Measurements from ENCODE around the gene ZMPSTE24.

The ZMPSTE24 gene

DNA sequence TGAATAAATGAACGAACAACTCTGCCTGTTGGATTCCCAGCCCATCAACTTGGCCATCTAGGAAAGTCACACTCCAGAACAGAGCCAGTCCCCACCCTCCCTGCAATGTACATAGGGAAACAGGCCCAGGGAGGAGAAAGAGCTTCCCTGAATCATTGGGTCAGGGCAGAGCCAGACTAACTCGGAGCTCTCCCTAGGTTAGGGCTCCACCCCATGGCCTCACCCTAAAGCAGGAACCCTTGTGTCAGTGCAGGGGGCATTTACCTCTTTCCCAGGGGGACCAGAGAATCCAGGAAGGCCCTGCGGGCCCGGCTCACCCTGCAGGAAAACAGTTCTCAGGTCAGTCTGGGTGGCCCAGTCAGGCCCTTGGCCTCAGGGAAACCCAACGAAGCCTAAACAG is 47.4 kb downstream of the ZMPSTE24 start:
- DNase-seq: no peak

DNA sequence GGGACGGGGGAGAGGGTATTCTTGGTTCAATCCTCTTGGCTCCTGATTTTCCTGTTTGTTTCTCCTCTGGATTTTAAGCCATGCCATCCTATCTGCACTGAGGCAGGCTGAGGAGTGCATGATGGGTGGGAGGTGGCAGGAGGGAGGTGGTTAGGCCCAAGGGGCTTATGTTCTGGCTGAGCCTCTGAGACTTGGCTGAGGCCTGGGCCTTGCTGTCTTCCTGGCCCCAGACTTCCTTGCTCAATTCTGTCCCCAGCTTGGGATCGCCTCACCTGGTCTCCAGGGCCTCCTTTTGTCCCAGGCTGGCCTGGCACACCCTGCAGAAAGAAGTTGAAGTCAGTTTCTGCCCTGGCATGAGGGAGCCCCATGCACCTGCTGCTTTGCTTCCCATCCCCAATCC is 47.8 kb downstream of the ZMPSTE24 start:
- DNase-seq: no peak

DNA sequence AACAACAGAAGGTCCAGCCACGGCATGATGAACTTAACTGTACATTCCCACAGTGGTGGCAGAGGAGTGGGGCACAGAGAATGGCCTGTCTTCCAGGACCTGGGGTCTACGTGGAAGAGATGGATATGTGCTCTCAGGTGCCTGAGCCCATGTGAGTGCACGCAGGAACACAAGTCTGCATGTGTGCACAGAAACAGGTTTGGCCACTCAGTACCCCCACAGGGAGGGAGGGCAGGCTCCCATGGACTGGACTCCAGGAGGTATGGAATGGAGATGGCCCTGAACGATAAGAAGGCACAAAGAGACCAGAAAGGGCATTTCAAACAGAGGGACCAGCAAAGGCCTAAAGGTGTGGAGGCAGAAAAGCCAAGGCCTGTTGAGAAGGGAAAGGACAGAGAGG is 48.3 kb downstream of the ZMPSTE24 start:
- DNase-seq: no peak

DNA sequence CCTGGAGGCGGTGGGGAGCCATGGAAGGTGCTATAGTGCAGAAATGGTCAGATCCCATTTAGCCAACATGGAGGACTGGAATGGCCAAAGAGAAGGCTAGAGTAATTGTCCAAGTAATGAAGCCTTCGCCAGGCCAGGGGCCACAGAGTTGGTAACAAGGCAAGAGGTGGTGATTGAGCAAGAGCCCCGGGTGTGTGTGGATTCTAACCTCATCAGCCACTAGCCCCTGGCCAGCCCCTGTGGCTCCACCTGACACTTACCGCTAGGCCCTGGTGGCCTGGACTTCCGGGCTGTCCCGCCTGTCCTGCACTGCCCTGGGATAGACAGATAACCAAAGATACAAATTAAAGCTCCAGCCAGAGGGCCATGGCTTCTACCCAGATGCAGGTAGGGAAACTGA is 49.1 kb downstream of the ZMPSTE24 start:
- no peak for DNase-seq

DNA sequence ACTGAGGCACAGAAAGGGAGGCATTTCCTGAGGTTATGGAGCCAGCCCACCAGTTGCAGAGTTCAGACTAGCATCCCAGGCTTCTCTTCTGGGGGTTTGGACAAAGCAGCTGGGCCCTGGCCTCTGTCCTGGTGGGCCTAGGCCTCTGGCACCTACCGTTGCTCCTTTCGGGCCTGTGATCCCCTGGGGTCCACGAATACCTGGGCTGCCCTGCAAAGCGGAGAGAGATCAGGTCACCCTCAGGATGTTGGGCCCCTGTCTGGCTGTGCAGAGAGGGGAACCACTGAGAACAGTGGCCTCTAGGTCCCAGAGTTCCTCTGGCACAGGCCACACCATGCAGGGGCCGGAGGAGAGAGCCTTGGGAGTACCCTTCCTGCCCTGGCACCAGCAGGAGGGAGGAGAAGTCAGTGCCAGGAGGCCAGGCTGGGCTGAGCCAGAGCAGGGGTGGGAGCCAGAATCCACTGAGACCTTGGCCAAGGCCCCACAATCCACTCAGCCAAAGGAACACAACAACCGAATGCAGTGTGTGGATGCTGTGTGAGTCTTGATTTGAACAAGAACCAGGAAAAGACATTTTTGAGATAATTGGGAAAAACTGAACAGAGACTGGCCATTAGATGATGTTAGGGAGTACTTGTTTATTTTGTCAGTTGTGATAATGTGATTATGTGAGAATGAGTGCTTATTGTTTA is 50.1 kb downstream of the ZMPSTE24 start:
- no peak for DNase-seq

DNA sequence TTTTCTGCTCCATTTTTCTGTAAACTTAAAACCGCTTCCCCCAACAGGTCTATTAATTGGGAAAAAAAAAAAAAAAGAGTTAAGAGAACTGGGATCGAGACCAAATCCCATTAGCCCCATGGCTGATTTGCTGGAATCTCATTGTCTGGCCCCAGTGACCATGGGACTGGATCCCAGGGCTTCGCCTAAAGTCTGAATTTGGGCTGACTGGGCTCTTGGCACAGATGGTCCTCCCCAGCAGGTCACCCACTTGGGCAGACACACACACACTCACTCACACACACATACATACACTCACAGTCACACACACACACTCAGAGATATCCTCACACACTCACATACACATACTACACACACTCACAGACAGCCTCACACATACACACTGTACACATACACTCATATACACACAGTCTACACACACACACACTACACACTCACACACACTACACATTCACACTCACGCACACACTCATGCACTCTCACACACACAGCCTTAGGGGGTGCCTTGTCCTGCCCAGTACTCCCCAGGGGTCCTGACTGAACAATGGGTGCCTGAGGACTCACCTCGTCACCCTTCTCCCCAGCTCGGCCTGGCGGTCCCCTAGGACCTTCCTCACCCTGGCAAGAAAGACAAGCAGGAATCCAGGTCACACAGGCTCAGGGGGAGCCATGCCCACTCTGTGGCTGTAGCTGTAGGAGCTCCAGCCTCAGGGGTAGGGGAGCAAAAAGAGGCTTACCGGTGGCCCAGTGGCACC is 51.5 kb downstream of the ZMPSTE24 start:
- DNase-seq: no peak

DNA sequence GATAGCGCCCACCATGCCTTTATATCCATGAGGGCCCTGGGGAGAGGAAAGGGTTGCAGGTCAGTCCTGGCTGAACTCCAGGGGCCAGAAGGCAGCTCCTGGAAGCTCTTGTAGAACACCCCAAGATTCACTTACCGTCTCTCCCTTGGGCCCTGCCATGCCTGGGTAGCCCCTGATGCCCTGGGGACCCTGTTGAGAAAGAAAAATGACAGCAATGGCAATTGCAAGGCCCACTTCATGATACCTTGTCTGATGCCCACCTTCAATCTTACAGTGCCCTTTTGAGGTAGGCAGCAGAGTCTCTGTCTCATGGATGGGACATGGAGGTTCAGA is 52.1 kb downstream of the ZMPSTE24 start:
- DNase-seq: no peak

DNA sequence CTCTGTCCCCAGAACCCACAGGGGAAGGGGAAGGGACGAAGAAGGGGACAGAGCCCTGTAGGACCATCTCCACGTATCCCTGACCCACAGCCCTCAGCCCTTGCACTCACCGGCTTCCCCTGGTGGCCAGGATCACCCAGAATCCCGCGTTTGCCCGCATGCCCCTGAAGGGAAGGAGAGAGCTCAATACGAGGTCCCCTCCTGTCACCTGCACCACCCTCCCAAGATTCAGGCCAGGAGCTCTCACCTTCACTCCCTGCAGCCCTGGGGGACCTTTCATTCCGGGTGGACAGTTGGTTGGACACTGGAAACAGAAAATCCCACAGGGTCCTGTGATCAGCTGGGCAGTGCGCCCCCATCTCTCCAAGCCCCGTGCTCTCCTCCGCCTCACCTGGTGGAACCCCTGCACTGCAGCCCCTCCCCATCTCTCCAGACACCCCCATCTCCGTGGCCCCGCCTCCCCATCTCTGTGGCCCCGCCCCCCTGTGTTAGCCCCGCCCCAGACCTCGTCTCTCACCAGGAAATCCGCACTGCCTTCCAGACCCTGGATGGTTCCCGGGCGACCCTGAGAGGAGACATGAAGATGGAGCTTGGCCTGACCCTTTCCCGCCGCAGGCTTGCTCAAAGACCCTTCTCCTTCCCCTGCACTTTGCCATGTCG is 53.1 kb downstream of the ZMPSTE24 start:
- DNase-seq: no peak

DNA sequence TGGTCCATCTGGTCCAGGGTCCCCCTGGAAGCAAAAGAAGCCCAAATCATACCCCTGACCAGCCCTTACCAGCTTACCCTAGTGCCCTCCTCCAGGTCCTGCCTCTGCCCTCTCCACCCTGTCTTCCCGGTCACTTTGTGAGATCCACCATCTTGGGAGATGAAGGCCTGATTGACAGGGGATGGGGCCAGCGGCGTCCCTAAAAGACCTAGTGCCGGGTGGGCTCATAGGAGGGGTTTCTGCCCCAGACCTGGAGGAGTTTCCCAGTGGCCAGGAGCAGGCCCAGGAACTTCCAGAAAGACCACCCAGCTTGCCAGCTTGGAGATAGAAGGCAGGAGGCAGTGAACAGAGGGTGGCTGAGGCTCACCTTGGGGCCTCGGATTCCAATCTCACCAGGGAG is 53.7 kb downstream of the ZMPSTE24 start:
- no peak for DNase-seq

DNA sequence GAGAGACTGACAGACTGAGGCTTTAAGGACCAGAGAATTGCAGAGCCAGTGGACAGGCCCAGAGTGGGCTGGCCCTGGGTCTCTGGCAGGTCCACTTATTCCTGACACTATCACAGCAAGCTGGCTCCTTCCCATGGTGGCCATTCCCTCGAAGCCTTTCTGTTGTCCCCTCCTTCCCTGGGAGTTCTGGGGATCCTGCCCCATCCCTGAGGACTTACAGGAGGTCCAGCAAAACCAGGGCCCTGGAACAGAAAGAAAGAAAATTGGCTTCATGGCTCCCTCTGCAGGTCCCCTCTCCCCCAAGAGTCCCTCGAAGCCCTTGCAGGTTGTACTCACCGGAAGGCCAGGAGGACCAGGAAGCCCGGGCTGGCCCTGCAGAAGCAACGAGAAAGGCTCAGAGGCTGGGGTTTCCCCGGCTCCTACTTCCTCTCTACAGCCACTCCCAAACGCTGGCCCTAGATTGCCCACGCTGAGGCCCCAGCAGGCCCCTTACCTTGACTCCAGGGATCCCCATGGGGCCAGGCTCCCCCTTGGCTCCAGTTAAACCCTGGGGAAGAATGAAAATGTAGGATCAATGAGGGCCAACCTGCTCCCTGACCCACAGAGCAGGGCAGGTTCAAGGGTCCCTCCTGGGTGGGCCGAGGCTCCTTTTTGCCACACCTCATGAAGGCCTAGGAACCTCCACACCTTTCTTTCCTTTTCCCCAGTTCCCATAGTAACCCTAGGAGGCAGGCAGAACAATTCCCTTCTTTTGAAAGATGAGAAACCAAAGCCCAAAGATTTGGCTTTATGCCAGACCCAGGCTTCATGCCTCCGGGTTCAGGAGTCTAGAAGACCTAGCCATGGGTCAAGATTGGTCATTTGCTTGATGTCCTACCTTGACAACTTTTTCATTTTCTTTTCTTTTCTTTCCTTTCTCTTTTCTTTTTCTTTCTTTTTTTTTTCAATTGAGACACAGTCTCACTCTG is 54.5 kb downstream of the ZMPSTE24 start:
- DNase-seq: peak; percentile 33

DNA sequence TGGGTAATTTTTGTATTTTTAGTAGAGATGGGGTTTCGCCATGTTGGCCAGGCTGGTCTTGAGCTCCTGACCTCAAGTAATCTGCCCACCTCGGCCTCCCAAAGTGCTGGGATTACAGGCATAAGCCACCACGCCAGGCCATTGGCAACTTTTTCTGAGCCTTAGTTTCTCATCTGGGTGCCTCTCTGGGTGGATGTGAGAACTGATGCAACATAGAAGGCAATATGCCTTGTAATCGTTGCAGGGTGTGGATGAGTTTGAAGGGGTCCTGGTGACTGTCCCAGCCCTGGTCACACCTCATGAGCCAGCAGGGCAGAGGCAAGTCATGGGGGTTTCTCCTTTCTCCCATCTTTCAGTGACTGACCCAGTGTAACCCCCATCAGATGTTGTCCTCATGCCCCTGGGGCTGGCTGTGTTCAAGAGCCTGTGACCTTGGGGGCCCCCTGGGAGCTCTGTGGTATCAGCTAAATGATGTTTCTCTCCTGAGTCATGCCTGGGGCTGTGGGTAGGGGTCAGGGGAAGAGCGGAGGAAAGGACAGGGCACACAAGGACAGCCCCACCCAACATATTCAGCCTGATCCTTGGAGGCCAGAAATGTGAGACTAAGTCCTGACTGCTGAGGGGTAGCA is 55.4 kb downstream of the ZMPSTE24 start:
- no peak for DNase-seq

DNA sequence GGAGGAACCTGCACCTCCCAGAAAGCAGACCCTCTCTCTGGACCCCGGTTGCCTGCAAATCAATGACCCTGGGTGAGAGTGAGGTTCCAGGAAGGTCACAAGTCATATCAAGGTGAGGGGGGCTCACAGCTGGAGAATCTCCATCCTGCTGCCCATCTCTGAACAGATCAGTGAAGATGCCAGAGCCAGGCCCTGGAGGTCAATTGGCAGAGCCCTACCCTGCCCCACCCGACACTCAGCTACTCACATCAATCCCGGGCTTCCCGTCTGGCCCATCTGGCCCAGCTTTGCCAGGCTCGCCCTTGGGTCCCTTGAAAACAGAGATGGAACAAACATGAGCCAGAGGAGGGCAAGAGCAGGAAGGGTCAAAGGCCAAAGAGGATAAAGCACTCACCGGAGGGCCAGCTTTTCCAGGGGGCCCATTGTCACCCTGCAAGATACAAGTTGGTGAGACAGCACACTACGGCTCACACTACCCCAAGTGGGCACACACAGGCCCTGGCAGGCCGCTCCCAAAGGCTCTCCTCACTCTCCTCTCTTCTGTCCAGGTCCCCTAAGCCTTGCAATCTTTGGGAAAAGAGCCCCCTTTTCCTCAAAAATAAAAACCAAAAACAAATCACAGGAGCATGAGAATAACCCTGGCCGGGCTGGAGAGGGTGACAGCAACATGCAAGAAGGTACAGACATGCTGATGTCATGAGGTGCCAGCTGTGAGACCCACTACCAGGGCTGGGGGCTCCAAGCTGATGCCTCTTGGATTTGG is 56.1 kb downstream of the ZMPSTE24 start:
- DNase-seq: no peak

DNA sequence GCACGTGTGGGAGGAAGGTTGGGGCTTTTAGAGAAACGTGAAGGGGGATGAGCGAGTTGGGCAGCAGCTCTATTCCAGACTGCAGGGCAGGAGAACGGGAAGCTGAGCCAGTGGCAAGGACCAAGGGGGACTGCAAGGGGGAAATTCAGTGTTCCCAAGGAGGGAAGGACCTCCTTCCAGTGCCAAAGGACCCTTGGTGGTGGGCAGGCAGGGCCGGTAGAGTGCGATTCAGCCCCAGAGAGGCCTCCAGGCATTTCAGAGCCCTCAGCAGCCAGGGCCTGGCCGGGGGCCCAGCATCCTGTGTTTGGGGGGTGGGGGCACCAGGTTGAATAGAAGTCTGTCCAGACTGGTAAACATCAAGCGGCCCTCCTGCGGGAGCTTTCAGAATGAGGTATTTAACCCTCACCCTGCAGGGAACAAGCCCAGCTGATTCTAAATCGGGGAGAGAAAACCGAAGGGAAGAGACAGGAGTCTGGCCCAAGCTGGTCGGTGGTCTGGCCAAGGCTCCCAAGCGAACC is 56.7 kb downstream of the ZMPSTE24 start:
- no peak for DNase-seq

DNA sequence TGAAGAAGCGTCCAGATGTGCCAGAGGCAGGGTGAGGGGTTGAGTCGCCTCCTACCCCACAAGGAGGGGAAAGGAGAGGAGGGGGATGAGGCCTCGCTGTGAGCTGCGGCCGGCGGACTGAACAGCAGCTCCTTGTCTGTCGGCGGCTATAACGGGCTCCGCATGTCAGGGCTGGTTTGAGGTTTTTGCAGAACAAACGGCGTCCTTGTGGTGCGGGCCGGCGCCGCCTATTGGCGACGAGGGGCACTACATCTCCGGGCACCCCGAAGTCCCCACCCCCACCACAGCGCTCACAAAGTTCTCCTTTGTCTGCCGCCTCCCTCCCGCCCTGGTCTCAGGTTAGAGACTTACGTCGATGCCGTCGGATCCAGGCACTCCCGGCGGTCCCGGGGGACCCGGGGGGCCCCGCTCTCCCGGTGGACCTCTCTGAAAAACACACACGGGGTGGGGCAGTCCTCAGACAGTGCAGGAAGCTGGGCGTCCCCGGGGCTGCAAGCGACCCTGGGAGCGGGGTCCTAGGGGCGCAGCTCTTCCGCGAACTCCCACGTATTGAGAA is 57.3 kb downstream of the ZMPSTE24 start:
- DNase-seq: peak; percentile 83

DNA sequence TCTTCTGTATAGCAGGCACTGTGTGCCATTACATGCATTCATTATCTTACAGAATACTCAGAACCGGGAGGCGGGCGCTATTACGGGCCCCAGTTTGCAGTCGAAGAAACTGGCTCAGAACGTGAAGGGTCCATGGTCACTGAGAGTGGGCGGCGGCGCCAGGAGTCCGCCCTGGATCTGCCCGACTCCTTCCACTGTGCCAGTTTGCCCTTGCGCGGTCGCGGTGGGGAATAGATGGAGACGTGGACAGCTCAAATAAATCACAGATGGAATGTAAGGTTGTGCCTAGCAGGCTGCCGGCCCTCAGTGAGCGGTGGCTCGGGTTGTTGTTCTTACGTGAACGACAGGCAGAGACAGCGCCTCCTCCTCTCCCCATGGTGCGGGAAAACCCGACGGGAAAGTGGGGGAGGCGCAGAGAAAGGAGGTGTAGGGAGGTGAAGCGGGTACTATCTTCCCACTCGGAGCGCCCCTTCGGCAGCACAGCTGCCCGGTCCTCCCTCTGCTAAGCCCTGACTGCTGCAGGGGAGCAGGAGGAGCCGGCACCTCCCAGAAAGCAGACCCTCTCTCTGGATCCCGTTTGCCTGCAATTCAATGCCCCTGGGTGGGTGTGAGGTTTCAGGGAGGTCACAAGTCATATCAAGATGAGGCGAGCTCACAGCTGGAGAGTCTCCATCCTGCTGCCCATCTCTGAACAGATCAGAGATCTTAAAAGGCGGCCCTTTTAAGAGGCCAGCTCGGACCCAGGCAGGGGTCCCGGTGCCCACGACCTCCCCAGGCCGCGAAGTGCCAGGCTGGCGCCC is 58.0 kb downstream of the ZMPSTE24 start:
- DNase-seq: no peak

DNA sequence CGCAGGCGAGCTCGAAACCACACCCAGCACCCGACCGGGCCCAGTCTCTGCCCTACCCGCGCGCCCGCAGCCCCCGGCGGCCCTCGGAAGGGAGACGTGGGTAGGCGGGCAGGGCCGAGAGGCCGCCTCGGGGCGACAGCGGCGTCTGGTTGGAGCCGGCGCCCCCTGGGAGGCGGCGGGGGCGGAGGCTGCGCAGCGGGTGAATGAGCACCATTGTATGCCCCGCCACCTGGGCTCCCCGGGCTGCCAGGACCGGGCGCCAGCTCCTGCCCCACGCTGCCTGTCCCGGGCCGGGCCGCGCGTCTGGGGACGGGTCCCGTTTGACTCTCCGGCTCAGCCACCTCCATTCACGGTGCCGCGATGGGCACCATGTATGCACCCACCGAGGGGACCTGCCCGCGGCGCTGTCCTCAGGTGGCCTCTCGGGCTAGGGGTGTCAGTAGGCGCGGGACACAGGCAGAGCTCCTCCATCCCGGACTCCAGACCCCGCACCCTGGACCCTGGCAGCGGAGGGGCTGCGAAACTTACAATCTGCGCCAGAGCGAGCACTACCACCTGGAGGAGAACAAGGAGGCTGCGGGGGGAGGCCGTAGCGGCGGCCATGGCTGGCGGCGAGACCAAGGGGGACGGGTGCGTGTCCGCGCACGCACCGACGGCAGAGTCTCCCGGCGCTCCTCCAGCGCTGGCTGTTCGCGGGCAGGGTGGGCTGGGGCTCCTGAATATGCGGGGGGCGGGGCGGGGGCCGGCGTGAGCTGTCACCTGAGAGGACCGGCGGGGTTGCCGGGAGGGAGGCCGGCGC is 58.8 kb downstream of the ZMPSTE24 start, which contains the start of gene COL9A2:
Gene COL9A2 (minus strand): TSS at position 692 of the 799 bp plus-strand sequence. CDS start 89 bp downstream, at position 603.
- peak; percentile 44 for DNase-seq

DNA sequence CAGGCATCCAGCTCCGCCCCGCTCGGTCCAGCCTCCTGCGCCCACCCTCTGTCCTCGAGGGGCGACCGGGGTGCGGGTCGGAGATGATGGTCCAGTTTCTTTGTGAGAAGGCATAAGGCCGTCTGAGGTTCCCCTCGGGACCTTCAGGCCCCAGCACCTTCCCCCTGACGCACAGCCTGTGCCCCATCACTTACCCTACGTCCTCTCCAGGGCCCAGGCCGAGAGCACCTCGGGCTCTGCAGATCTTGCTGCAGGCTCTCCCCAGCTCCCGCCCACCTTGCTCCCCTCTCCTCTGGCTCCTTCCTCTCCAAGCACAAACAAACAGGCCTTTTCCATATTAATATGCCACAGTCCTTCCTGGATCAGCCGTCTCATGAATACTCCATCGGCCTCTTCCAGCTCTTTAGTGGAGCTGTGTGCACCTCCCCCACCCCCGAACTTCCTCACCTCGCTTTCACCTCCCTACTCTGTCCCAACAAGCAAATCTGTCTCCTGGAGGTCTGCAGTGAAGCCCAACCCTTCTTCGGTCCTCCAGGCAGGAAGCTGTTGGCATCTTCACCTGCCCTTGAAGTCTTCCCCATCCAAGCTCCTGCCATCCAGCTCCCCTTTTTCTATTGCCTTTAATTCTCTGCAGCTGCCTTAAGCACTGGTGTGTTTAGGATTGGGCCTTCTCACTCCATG is 59.5 kb downstream of the ZMPSTE24 start:
- no peak for DNase-seq

DNA sequence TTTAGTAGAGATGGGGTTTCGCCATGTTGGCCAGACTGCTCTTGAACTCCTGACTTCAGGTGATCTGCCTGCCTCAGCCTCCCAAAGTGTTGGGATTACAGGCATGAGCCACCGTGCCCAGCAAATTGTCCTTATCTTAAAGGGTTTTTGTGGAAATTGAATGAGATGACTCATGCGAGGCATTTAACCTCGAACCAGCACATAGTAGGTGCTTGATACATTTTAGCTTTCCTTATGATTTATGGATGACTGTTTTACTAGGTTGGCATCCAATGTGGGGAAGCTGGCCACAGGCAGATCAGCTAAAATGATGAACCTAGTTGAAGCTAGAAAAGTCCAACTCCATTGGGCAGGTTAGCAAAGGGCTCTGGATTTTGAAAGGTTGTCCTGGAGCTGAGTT is 60.4 kb downstream of the ZMPSTE24 start:
- no peak for DNase-seq
